HepG2 (cell line): Measurements from ENCODE around the gene MRPL38. TPM values are rescaled to one million over a fixed set of nuclear protein-coding genes. Genes with fewer than 3 reads are reported as not detected.
A peak's percentile ranks its signal among the peaks of the same experiment; 100 is the strongest.

Experiments used
- ATAC-seq: fragments of 200-7000 bp; cut with Tn5 transposase; 3 replicates; pipeline ENCODE4 v1.9.1; 2020; ENCODE audit warnings: mild to moderate bottlenecking, moderate library complexity
- BruUV-seq: library from RNA; stranded (reverse); fragments of 400-500 nt; replicated peaks from 2 replicates; lab custom pipeline; 2021; lab: Mats Ljungman, UMichigan
- CTCF ChIA-PET: fragments of 300-600 bp; formaldehyde crosslinking; extraction: SDS; loops from one replicate; lab custom pipeline; 2021; ENCODE audit warnings: low total read pairs, inconsistent platforms, low intra/inter-chr PET ratio; lab: Yijun Ruan, JAX
- POLR2A ChIA-PET: fragments of 350-600 bp; sonication (Branson Sonifier 250); formaldehyde crosslinking; loops from one replicate; lab custom pipeline; 2020; ENCODE audit warnings: antibody characterized with exemption, inconsistent platforms; lab: Yijun Ruan, JAX
- DNase-seq: peaks from one replicate; pipeline ENCODE4 v3.0.0-alpha.2; 2015; ENCODE audit warnings: low spot score
- FAIRE-seq: peaks from 3 replicates; lab custom pipeline; 2011; peaks lifted over from hg19 to GRCh38; lab: Jason Lieb, UNC
- H2AFZ ChIP-seq: one replicate; pipeline ENCODE4 v1.6.1; 2011; ENCODE audit warnings: low read length, inconsistent platforms
- H3K27ac ChIP-seq: fragments of 300-600 bp; 3 replicates; pipeline ENCODE4 v1.8.0; 2011; ENCODE audit warnings: mixed run types, mild to moderate bottlenecking, mixed read lengths, low read length, inconsistent platforms; ENCODE audit not compliant: insufficient read depth; ENCODE audit errors: extremely low read length
- H3K27me3 ChIP-seq, 2 experiments: fragments of 200-600 bp in 1 of 2; 2 replicates in 1 of 2; 3 replicates in 1 of 2; pipeline versions ENCODE4 v1.6.0 to v1.8.0; 2011; ENCODE audit warnings: low read length in 2 of 2, mild to moderate bottlenecking in 2 of 2, moderate library complexity in 2 of 2, inconsistent platforms in 1 of 2; ENCODE audit not compliant: insufficient read depth in 2 of 2, control insufficient read depth in 1 of 2
- H3K36me3 ChIP-seq, 2 experiments: fragments of 200-600 bp in 1 of 2; replicated peaks in 1 of 2; 2 replicates in 1 of 2; 3 replicates in 1 of 2; pipeline versions ENCODE4 v1.5.1 to v1.8.0; 2011; ENCODE audit warnings: low read length in 2 of 2, inconsistent platforms in 1 of 2; ENCODE audit not compliant: insufficient read depth in 2 of 2, control insufficient read depth in 1 of 2
- H3K4me1 ChIP-seq: 2 replicates; pipeline ENCODE4 v1.5.1; 2012; ENCODE audit warnings: low read length, inconsistent platforms; ENCODE audit not compliant: insufficient read depth
- H3K4me2 ChIP-seq: 2 replicates; pipeline ENCODE4 v1.6.0; 2011; ENCODE audit warnings: low read depth, low read length, inconsistent platforms
- H3K4me3 ChIP-seq, 3 experiments: fragments of 200-600 bp in 1 of 3; sonication (generic), shearing (Covaris generic) in 1 of 3; replicated peaks in 1 of 3; 2 replicates each; pipeline ENCODE4 v1.5.1; 2011 to 2016; ENCODE audit warnings: low read length in 3 of 3, inconsistent platforms in 2 of 3, low read depth in 2 of 3, mild to moderate bottlenecking in 2 of 3, control low read depth in 1 of 3, mixed read lengths in 1 of 3; ENCODE audit not compliant: insufficient read depth in 1 of 3
- H3K79me2 ChIP-seq: one replicate; pipeline ENCODE4 v1.6.1; 2011; ENCODE audit warnings: low read length, inconsistent platforms; ENCODE audit not compliant: insufficient read depth
- H3K9ac ChIP-seq: 2 replicates; pipeline ENCODE4 v1.6.0; 2011; ENCODE audit warnings: mild to moderate bottlenecking, low read depth, low read length, inconsistent platforms; ENCODE audit not compliant: insufficient read depth
- H3K9me3 ChIP-seq: 2 replicates; pipeline ENCODE4 v1.5.1; 2012; ENCODE audit warnings: mild to moderate bottlenecking, low read length
- H4K20me1 ChIP-seq: 2 replicates; pipeline ENCODE4 v1.6.0; 2011; ENCODE audit warnings: inconsistent platforms, mild to moderate bottlenecking, low read length, moderate library complexity; ENCODE audit not compliant: insufficient read depth
- AGO2 ChIP-seq: fragments of 200-400 bp; formaldehyde crosslinking; optimal IDR thresholded peaks from 2 replicates; pipeline ENCODE3; 2017; ENCODE audit warnings: mild to moderate bottlenecking, low read depth, low read length, moderate library complexity
- FOSL2 ChIP-seq: sonication (generic); formaldehyde crosslinking; IDR thresholded peaks from 2 replicates; pipeline ENCODE4 v1.4.0; 2020; ENCODE audit warnings: missing genetic modification reagents
- PCBP1 ChIP-seq: fragments of 200-400 bp; formaldehyde crosslinking; IDR thresholded peaks from 2 replicates; pipeline ENCODE4 v1.6.1; 2017; ENCODE audit warnings: mild to moderate bottlenecking, low read depth, low read length, borderline replicate concordance
- RBM22 ChIP-seq: fragments of 200-400 bp; formaldehyde crosslinking; optimal IDR thresholded peaks from 2 replicates; pipeline ENCODE3; 2017; ENCODE audit warnings: mild to moderate bottlenecking, low read length, moderate library complexity
- ZBTB21 ChIP-seq: sonication (generic); formaldehyde crosslinking; IDR thresholded peaks from 2 replicates; pipeline ENCODE4 v1.4.0; 2020; ENCODE audit warnings: missing genetic modification reagents
- ZFP90 ChIP-seq: sonication (generic); formaldehyde crosslinking; IDR thresholded peaks from 2 replicates; pipeline ENCODE4 v1.8.0; 2022; ENCODE audit warnings: missing genetic modification reagents, mild to moderate bottlenecking, inconsistent platforms, borderline replicate concordance
- ZNF563 ChIP-seq: sonication (generic); formaldehyde crosslinking; IDR thresholded peaks from 2 replicates; pipeline ENCODE4 v1.8.0; 2022; ENCODE audit warnings: mild to moderate bottlenecking, moderate library complexity, missing genetic modification reagents
- ZNF674 ChIP-seq: sonication (generic); formaldehyde crosslinking; IDR thresholded peaks from 2 replicates; pipeline ENCODE4 v1.5.0; 2020; ENCODE audit warnings: low read depth, mild to moderate bottlenecking, missing genetic modification reagents
- WGBS: methylation state at CpG from one replicate; pipeline ENCODE4 v1.1.6; 2017; ENCODE audit warnings: low lambda C conversion rate; 5-methylcytosine and 5-hydroxymethylcytosine counted together
- in situ Hi-C: cut with HindIII; loops from 2 replicates; pipeline ENCODE4 v1.10.0; 2017; ENCODE audit warnings: low pct_unique_long_range_greater_than_20kb; ENCODE audit not compliant: extremely low pct_ligation_motif_present
- intact Hi-C: fragments of 100-400 bp; cut with micrococcal nuclease; formaldehyde crosslinking; loops from one replicate; pipeline ENCODE4 v1.10.0; 2022; ENCODE audit not compliant: unreplicated experiment
- polyA plus RNA-seq, 8 experiments: library from polyadenylated mRNA; depleted of rRNA in 3 of 8; stranded (reverse) in 7 of 8; unstranded in 1 of 8; fragments of >200 nt; fragmentation: Illumina TruSeq in 4 of 8; extraction: Trizol in 4 of 8; gene quantifications; 2 replicates each; pipeline versions ENCODE4 v1.2.1 to v1.2.3, GENCODE V29; 2011 to 2016; ENCODE audit warnings: low read depth in 4 of 8, missing spikeins in 1 of 8, mixed read lengths in 1 of 8; ENCODE audit not compliant: insufficient read depth in 1 of 8
- total RNA-seq, 5 experiments: library from RNA; depleted of rRNA; stranded (reverse); fragments of >200 nt; fragmentation: Illumina TruSeq; extraction: Trizol; gene quantifications; 2 replicates each; pipeline ENCODE4 v1.2.3, GENCODE V29; 2016; ENCODE audit warnings: low read depth in 1 of 5
- TF ChIP-seq, protein P1 (sequence below): sonication (generic); formaldehyde crosslinking; IDR thresholded peaks from 2 replicates; pipeline ENCODE4 v1.4.0; 2020; ENCODE audit warnings: missing genetic modification reagents
- TF ChIP-seq, protein P2 (sequence below): sonication (generic); formaldehyde crosslinking; IDR thresholded peaks from 2 replicates; pipeline ENCODE4 v1.4.0; 2020; ENCODE audit warnings: missing genetic modification reagents

The MRPL38 gene
- total and polyA plus RNA-seq, 2 of the 13 experiments (the other 11 are each of a cell fraction or from before 2014, with no cell fraction given): 83.7 to 125 TPM

DNA sequence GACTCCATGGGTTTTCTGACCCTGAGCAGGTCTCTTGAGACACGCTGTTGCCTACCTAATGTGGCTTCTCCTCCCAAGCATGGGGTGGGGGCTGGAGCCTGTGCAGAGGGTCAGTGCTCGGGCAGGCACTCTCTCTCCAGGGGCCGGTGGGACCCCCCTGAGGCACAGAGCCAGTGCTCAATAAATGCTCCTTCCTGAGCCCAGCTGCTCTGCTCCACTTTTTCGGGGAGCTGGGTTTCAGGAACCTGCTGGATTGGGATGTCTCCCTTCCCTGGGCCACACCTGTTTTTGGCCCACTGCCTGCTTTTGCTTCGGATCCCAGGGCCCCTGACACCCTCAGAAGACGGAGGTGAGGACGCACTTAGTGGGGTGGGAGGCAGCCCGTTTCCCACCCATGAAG, 6.6 kb downstream of the MRPL38 start:
- intact Hi-C loops: no loop called here
- no peak overlapping the region for H3K4me2 ChIP-seq
- TF ChIP-seq FOSL2 (CRISPR knock-in tag) (no peak), RBM22 (peak; percentile 29), AGO2 (peak; percentile 45)
- H3K27ac ChIP-seq: no peak overlapping the region
- no peak overlapping the region for H2AFZ ChIP-seq
- H3K9me3 ChIP-seq: no peaks in the 10 kb centered on the region
- H3K9ac ChIP-seq: no peak overlapping the region
- no peak for ATAC-seq
- no TSS peak for BruUV-seq
- ChIA-PET CTCF (no interaction called here), POLR2A (interaction anchor here (0.8 to 12.9 kb wide), 6 partner anchors 18 to 105 kb away, joined by 3 to 423 read pairs (median 6); partner anchors contain the start of genes CDK3, TRIM47 and WBP2)
- no peak for DNase-seq
- in situ Hi-C loops: no loop called here
- H3K4me3 ChIP-seq: no peak overlapping the region
- WGBS: 92% methylated on average over 5 of the region's 8 CpGs
- H4K20me1 ChIP-seq: no peaks in the 10 kb centered on the region
- FAIRE-seq: no peak
- peaks cover 16% of the 10 kb centered on the region for H3K79me2 ChIP-seq
- H3K36me3 ChIP-seq: peaks cover 28 to 52% of the 10 kb centered on the region in 2 experiments
- no peaks in the 10 kb centered on the region for H3K27me3 ChIP-seq
- H3K4me1 ChIP-seq: peaks cover 41% of the 10 kb centered on the region

DNA sequence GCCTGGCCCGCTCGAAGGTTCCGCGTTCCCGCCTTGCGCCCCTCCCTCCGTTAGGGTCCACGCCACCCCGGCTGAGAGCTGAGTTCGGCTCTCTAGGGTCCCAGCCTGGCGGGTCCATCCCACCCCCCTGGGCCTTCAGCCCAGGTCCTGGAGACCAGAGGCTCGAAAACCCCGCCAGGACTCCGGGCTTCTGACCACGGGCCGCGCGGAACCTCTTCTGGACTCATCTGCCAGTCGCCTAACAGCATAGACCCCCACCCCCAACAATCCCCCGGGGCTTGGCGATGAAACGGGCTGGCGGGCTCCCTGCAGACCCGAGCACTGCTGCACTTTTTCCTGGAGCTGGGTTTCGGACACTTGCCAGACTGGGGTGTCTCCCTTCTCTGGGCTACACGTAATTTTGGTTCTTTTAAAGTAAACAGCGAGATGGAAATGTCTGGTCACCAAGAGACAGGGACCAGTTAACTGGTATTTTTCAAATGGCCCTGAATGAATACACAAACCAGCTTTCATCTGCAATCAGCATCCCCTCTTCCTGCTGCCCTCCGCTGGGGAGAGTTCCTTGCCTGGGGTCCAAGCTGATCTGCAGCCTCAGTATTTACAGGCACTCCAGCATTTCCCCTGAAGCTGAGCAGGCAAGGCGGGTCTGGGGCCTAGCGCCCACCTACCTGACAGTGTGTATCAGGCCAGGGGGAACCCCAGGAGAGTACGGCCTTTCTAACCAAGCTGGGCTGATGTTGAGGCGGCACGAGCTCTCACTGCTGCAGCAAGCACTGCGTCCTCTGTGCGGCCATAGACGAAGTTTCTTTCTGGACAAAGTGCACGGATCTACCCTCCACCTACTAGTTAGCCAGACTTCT, 7.3 kb downstream of the MRPL38 start:
- no peak; the same call in 2 of the 3 replicates for ATAC-seq
- TF ChIP-seq ZFP90: peak; percentile 2; the same call in 1 of the 2 replicates
- TF ChIP-seq ZNF674: no peak
- TF ChIP-seq RBM22: peak; percentile 45
- 0 out of 2 replicates have a peak, but pooled peaks have one; percentile 44 for TF ChIP-seq PCBP1
- no peak for TF ChIP-seq ZNF563
- no peak for TF ChIP-seq ZBTB21 (CRISPR knock-in tag)
- TF ChIP-seq, protein P1, sequence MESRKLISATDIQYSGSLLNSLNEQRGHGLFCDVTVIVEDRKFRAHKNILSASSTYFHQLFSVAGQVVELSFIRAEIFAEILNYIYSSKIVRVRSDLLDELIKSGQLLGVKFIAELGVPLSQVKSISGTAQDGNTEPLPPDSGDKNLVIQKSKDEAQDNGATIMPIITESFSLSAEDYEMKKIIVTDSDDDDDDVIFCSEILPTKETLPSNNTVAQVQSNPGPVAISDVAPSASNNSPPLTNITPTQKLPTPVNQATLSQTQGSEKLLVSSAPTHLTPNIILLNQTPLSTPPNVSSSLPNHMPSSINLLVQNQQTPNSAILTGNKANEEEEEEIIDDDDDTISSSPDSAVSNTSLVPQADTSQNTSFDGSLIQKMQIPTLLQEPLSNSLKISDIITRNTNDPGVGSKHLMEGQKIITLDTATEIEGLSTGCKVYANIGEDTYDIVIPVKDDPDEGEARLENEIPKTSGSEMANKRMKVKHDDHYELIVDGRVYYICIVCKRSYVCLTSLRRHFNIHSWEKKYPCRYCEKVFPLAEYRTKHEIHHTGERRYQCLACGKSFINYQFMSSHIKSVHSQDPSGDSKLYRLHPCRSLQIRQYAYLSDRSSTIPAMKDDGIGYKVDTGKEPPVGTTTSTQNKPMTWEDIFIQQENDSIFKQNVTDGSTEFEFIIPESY (CRISPR knock-in tag): peak; percentile 62; the same call in 1 of the 2 replicates
- TF ChIP-seq, protein P2, sequence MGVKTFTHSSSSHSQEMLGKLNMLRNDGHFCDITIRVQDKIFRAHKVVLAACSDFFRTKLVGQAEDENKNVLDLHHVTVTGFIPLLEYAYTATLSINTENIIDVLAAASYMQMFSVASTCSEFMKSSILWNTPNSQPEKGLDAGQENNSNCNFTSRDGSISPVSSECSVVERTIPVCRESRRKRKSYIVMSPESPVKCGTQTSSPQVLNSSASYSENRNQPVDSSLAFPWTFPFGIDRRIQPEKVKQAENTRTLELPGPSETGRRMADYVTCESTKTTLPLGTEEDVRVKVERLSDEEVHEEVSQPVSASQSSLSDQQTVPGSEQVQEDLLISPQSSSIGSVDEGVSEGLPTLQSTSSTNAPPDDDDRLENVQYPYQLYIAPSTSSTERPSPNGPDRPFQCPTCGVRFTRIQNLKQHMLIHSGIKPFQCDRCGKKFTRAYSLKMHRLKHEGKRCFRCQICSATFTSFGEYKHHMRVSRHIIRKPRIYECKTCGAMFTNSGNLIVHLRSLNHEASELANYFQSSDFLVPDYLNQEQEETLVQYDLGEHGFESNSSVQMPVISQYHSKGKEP (CRISPR knock-in tag): no peak

More for the DNA sequence above, 7.3 kb downstream of the MRPL38 start:
- intact Hi-C loops: no loop called here
- no peak overlapping the region for H2AFZ ChIP-seq
- H3K36me3 ChIP-seq: peaks cover 28 to 47% of the 10 kb centered on the region in 2 experiments
- no peak for FAIRE-seq
- peaks cover 13% of the 10 kb centered on the region for H3K79me2 ChIP-seq
- peak overlapping the region; percentile 6 for H3K27ac ChIP-seq
- no peak overlapping the region for H3K4me2 ChIP-seq
- 93% methylated on average over 36 of the region's 37 CpGs for WGBS
- no peaks in the 10 kb centered on the region for H3K27me3 ChIP-seq
- ChIA-PET POLR2A (interaction anchor here (0.8 to 12.9 kb wide), 19 partner anchors 8 to 367 kb away, joined by 3 to 423 read pairs (median 4); partner anchors contain the start of genes CDK3, MRPL38, TRIM47 and UBALD2), CTCF (interaction anchor here (1.0 kb wide), 1 partner anchor 21 kb away, joined by 3 read pairs; no protein-coding TSS in a partner anchor)
- H3K9ac ChIP-seq: no peak overlapping the region
- DNase-seq: no peak
- no peaks in the 10 kb centered on the region for H4K20me1 ChIP-seq
- no peaks in the 10 kb centered on the region for H3K9me3 ChIP-seq
- TSS peak; percentile 70 for BruUV-seq
- in situ Hi-C loops: no loop called here
- H3K4me1 ChIP-seq: peaks cover 41% of the 10 kb centered on the region
- H3K4me3 ChIP-seq: no peak overlapping the region
